ENCODE data around the gene RBM24. TPM values are rescaled to one million over a fixed set of nuclear protein-coding genes. Genes with fewer than 3 reads are reported as not detected.

Gene RBM24
- total and polyA plus RNA-seq, 2 donors from 2014 or later = 0.47 to 1.5 TPM

DNA sequence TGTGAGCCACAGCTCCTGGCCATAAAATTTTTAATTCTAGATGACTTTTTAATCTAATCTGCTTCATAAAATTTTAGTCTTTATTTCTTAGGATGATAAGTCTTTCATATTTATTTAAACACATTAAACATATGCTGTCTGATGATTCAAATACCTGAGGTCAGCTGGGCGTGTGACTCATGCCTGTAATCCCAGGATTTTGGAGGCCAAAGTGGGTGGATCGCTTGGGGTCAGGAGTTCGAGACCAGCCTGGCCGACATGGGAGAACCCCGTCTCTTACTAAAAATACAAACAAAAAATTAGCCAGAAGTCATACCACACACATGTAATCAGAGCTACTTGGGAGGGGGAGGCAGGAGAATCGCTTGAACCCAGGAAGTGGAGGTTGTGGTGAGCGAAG lies 53.1 kb downstream of the RBM24 start:
- DNase-seq (no peak), FAIRE-seq (no peak)
- intact Hi-C loops (cut with DNase I) = no loop called here
- Histone ChIP-seq H3K4me1 (ENCODE audit: control insufficient read depth in 2 of 3, insufficient read depth in 2 of 3, low read depth in 1 of 3, low read length in 3 of 3) (no peaks in the 10 kb centered on the region), H3K9ac (ENCODE audit: low read length in 3 of 3) (no peak overlapping the region), H3K4me3 (ENCODE audit: low read length in 3 of 3) (no peak overlapping the region), H3K27ac (ENCODE audit: low read depth in 2 of 2, low read length in 2 of 2) (no peak overlapping the region), H3K9me3 (ENCODE audit: control insufficient read depth in 2 of 3, insufficient read depth in 1 of 3, low read length in 3 of 3) (no peaks in the 10 kb centered on the region), H3K27me3 (ENCODE audit: control insufficient read depth, insufficient read depth, low read length) (no peaks in the 10 kb centered on the region), H3K36me3 (ENCODE audit: control insufficient read depth in 2 of 3, insufficient read depth in 3 of 3, low read length in 3 of 3) (no peaks in the 10 kb centered on the region)
- TF ChIP-seq, protein P1, sequence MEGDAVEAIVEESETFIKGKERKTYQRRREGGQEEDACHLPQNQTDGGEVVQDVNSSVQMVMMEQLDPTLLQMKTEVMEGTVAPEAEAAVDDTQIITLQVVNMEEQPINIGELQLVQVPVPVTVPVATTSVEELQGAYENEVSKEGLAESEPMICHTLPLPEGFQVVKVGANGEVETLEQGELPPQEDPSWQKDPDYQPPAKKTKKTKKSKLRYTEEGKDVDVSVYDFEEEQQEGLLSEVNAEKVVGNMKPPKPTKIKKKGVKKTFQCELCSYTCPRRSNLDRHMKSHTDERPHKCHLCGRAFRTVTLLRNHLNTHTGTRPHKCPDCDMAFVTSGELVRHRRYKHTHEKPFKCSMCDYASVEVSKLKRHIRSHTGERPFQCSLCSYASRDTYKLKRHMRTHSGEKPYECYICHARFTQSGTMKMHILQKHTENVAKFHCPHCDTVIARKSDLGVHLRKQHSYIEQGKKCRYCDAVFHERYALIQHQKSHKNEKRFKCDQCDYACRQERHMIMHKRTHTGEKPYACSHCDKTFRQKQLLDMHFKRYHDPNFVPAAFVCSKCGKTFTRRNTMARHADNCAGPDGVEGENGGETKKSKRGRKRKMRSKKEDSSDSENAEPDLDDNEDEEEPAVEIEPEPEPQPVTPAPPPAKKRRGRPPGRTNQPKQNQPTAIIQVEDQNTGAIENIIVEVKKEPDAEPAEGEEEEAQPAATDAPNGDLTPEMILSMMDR (IDR thresholded peaks at IDR 0.05; ENCODE audit: borderline replicate concordance, extremely low read depth, insufficient read depth) = no peak

DNA sequence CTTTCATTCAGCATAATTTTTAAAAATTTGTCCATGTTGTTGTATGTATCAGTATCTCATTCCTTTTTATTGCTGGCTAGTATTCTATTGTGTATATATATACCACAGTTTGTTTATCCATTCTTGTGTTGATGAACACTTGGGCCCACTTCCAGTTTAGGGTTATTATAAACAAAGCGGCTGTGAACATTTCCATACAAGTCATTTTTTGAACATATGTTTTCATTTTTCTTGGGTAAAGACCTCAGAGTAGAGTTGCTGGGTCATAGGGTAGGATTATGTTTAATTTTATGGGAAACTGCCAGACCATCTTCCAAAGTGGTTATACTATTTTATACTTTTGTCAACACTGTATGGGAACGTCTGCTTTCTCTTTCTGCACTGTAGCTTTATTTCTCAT lies 55.3 kb downstream of the RBM24 start:
- TF ChIP-seq, protein P1 (IDR thresholded peaks at IDR 0.05; ENCODE audit: borderline replicate concordance, extremely low read depth, insufficient read depth) = no peak
- intact Hi-C loops (cut with DNase I) = no loop called here
- no peak for DNase-seq
- Histone ChIP-seq H3K9me3 (ENCODE audit: control insufficient read depth in 2 of 3, insufficient read depth in 1 of 3, low read length in 3 of 3) (no peaks in the 10 kb centered on the region), H3K9ac (ENCODE audit: low read length in 3 of 3) (no peak overlapping the region), H3K27me3 (ENCODE audit: control insufficient read depth, insufficient read depth, low read length) (no peaks in the 10 kb centered on the region), H3K4me1 (ENCODE audit: control insufficient read depth in 2 of 3, insufficient read depth in 2 of 3, low read depth in 1 of 3, low read length in 3 of 3) (no peaks in the 10 kb centered on the region), H3K36me3 (ENCODE audit: control insufficient read depth in 2 of 3, insufficient read depth in 3 of 3, low read length in 3 of 3) (no peaks in the 10 kb centered on the region), H3K27ac (ENCODE audit: low read depth in 2 of 2, low read length in 2 of 2) (no peak overlapping the region), H3K4me3 (ENCODE audit: low read length in 3 of 3) (no peak overlapping the region)
- FAIRE-seq = no peak

- FAIRE-seq = no peak
- no peak for DNase-seq
- no peaks in the 10 kb centered on the region for H3K4me1 ChIP-seq (ENCODE audit: control insufficient read depth in 2 of 3, insufficient read depth in 2 of 3, low read depth in 1 of 3, low read length in 3 of 3)
- H3K9me3 ChIP-seq (ENCODE audit: control insufficient read depth in 2 of 3, insufficient read depth in 1 of 3, low read length in 3 of 3) = no peaks in the 10 kb centered on the region
- TF ChIP-seq, protein P1 (IDR thresholded peaks at IDR 0.05; ENCODE audit: borderline replicate concordance, extremely low read depth, insufficient read depth) = no peak
- no peak overlapping the region for H3K9ac ChIP-seq (ENCODE audit: low read length in 3 of 3)
- H3K4me3 ChIP-seq (ENCODE audit: low read length in 3 of 3) = no peak overlapping the region
- intact Hi-C loops (cut with DNase I) = no loop called here
- no peak overlapping the region for H3K27ac ChIP-seq (ENCODE audit: low read depth in 2 of 2, low read length in 2 of 2)
- H3K36me3 ChIP-seq (ENCODE audit: control insufficient read depth in 2 of 3, insufficient read depth in 3 of 3, low read length in 3 of 3) = no peaks in the 10 kb centered on the region
- H3K27me3 ChIP-seq (ENCODE audit: control insufficient read depth, insufficient read depth, low read length) = no peaks in the 10 kb centered on the region
Measured at GRCh38 chr6:17339308-17339670, 58.1 kb downstream of the RBM24 start.

GRCh38 chr6:17341117-17341805 lies 60.1 kb downstream of the RBM24 start:
- no peaks in the 10 kb centered on the region for H3K4me1 ChIP-seq (ENCODE audit: control insufficient read depth in 2 of 3, insufficient read depth in 2 of 3, low read depth in 1 of 3, low read length in 3 of 3)
- no peaks in the 10 kb centered on the region for H3K36me3 ChIP-seq (ENCODE audit: control insufficient read depth in 2 of 3, insufficient read depth in 3 of 3, low read length in 3 of 3)
- DNase-seq (no peak), FAIRE-seq (no peak)
- H3K9ac ChIP-seq (ENCODE audit: low read length in 3 of 3) = no peak overlapping the region
- intact Hi-C loops (cut with DNase I) = no loop called here
- TF ChIP-seq, protein P1 (IDR thresholded peaks at IDR 0.05; ENCODE audit: borderline replicate concordance, extremely low read depth, insufficient read depth) = no peak
- H3K27me3 ChIP-seq (ENCODE audit: control insufficient read depth, insufficient read depth, low read length) = no peaks in the 10 kb centered on the region
- no peak overlapping the region for H3K27ac ChIP-seq (ENCODE audit: low read depth in 2 of 2, low read length in 2 of 2)
- H3K4me3 ChIP-seq (ENCODE audit: low read length in 3 of 3) = no peak overlapping the region
- no peaks in the 10 kb centered on the region for H3K9me3 ChIP-seq (ENCODE audit: control insufficient read depth in 2 of 3, insufficient read depth in 1 of 3, low read length in 3 of 3)
